GM23338 (cell line): ENCODE results near the gene NFATC1. TPM values are rescaled to one million over a fixed set of nuclear protein-coding genes. Genes with fewer than 3 reads are reported as not detected.

Experiments used
- ATAC-seq: fragments of 200-7000 bp; cut with Tn5 transposase; 3 replicates; pipeline ENCODE4 v1.9.1; 2020
- DNase-seq: peaks from one replicate; pipeline ENCODE4 v3.0.0-alpha.2; 2015; ENCODE audit warnings: low spot score
- H2AFZ ChIP-seq: fragments of 200-600 bp; sonication (generic); 2 replicates; pipeline ENCODE4 v1.8.0; 2016; ENCODE audit warnings: antibody characterized with exemption, mild to moderate bottlenecking, moderate library complexity
- H3F3A ChIP-seq: fragments of 200-600 bp; sonication (generic); replicated peaks from 2 replicates; pipeline ENCODE4 v1.8.0; 2017; ENCODE audit warnings: antibody characterized with exemption, mixed run types, low read depth
- H3K27ac ChIP-seq: fragments of 200-600 bp; sonication (generic); 2 replicates; pipeline ENCODE4 v1.6.1; 2016; ENCODE audit warnings: low read depth
- H3K27me3 ChIP-seq: fragments of 200-600 bp; sonication (generic); 2 replicates; pipeline ENCODE4 v1.8.0; 2016; ENCODE audit warnings: mild to moderate bottlenecking, mixed run types, moderate library complexity; ENCODE audit not compliant: insufficient read depth
- H3K36me3 ChIP-seq: fragments of 200-600 bp; sonication (generic); 2 replicates; pipeline ENCODE4 v1.8.0; 2016; ENCODE audit warnings: mild to moderate bottlenecking; ENCODE audit not compliant: insufficient read depth
- H3K4me1 ChIP-seq: fragments of 200-600 bp; sonication (generic); 2 replicates; pipeline ENCODE4 v1.8.0; 2016; ENCODE audit warnings: mild to moderate bottlenecking, moderate library complexity; ENCODE audit not compliant: insufficient read depth
- H3K4me2 ChIP-seq: fragments of 200-600 bp; sonication (generic); 2 replicates; pipeline ENCODE4 v1.7.1; 2017; ENCODE audit warnings: mixed run types
- H3K4me3 ChIP-seq: fragments of 200-600 bp; sonication (generic); 2 replicates; pipeline ENCODE4 v1.6.1; 2016; ENCODE audit warnings: mixed run types
- H3K79me2 ChIP-seq: fragments of 200-600 bp; sonication (generic); replicated peaks from 2 replicates; pipeline ENCODE4 v1.8.0; 2017; ENCODE audit warnings: mild to moderate bottlenecking; ENCODE audit not compliant: insufficient read depth
- H3K9me2 ChIP-seq: fragments of 200-600 bp; sonication (generic); 2 replicates; pipeline ENCODE4 v1.8.0; 2017; ENCODE audit not compliant: insufficient read depth
- H4K20me1 ChIP-seq: fragments of 200-600 bp; sonication (generic); replicated peaks from 2 replicates; pipeline ENCODE4 v1.8.0; 2017; ENCODE audit warnings: mild to moderate bottlenecking; ENCODE audit not compliant: insufficient read depth
- H3K27ac Mint-ChIP-seq: 2 replicates; pipeline ENCODE4 v1.8.0; 2020; ENCODE audit warnings: inconsistent platforms, mild to moderate bottlenecking, moderate library complexity, mixed read lengths
- H3K27me3 Mint-ChIP-seq: 3 replicates; pipeline ENCODE4 v1.8.0; 2022; ENCODE audit warnings: low read depth, mild to moderate bottlenecking, moderate library complexity, mixed read lengths, inconsistent platforms; ENCODE audit not compliant: insufficient read depth, poor library complexity
- H3K36me3 Mint-ChIP-seq: 3 replicates; pipeline ENCODE4 v1.8.0; 2021; ENCODE audit warnings: low read depth, mild to moderate bottlenecking, inconsistent platforms, moderate library complexity, mixed read lengths
- H3K4me1 Mint-ChIP-seq: 3 replicates; pipeline ENCODE4 v1.8.0; 2020; ENCODE audit warnings: mild to moderate bottlenecking, inconsistent platforms, mixed read lengths
- H3K4me3 Mint-ChIP-seq: 3 replicates; pipeline ENCODE4 v1.8.0; 2021; ENCODE audit warnings: moderate library complexity, mild to moderate bottlenecking, inconsistent platforms, mixed read lengths
- H3K9me3 Mint-ChIP-seq: 3 replicates; pipeline ENCODE4 v1.8.0; 2020; ENCODE audit warnings: moderate library complexity, mild to moderate bottlenecking, inconsistent platforms, mixed read lengths
- CREB1 ChIP-seq: fragments of 250-450 bp; sonication (Bioruptor Pico); IDR thresholded peaks from 2 replicates; pipeline ENCODE4 v1.5.0; 2020; ENCODE audit warnings: low read depth, mild to moderate bottlenecking, moderate library complexity
- CTCF ChIP-seq, 2 experiments: fragments of 200-600 bp in 1 of 2; sonication (generic) in 1 of 2; conservative IDR thresholded peaks; 2 replicates each; pipeline versions ENCODE4 v1.5.1 to v1.6.1; 2016 to 2017; ENCODE audit warnings: antibody characterized with exemption in 2 of 2, low read depth in 2 of 2, mild to moderate bottlenecking in 2 of 2, moderate library complexity in 1 of 2
- ETS1 ChIP-seq: IDR thresholded peaks from 2 replicates; pipeline ENCODE4 v1.6.1; 2016; ENCODE audit warnings: antibody characterized with exemption
- EZH2 ChIP-seq: fragments of 200-600 bp; sonication (generic); IDR thresholded peaks from one replicate; pipeline ENCODE4 v1.8.0; 2017; ENCODE audit warnings: antibody characterized with exemption, mild to moderate bottlenecking, low read depth; ENCODE audit not compliant: unreplicated experiment
- EZH2phosphoT487 ChIP-seq: fragments of 200-600 bp; sonication (generic); IDR thresholded peaks from one replicate; pipeline ENCODE4 v1.8.1; 2018; ENCODE audit warnings: antibody characterized with exemption; ENCODE audit not compliant: unreplicated experiment
- JUNB ChIP-seq: IDR thresholded peaks from one replicate; pipeline ENCODE4 v1.6.1; 2016; ENCODE audit warnings: antibody characterized with exemption; ENCODE audit not compliant: unreplicated experiment
- NANOG ChIP-seq: IDR thresholded peaks from 2 replicates; pipeline ENCODE4 v1.6.1; 2016; ENCODE audit warnings: antibody characterized with exemption, borderline replicate concordance
- POLR2AphosphoS5 ChIP-seq: IDR thresholded peaks from 2 replicates; pipeline ENCODE4 v1.6.1; 2016; ENCODE audit warnings: antibody characterized with exemption, low read depth
- REST ChIP-seq: IDR thresholded peaks from one replicate; pipeline ENCODE4 v1.6.1; 2018; ENCODE audit warnings: antibody characterized with exemption; ENCODE audit not compliant: unreplicated experiment
- STAT1 ChIP-seq: IDR thresholded peaks from one replicate; pipeline ENCODE4 v1.6.1; 2016; ENCODE audit warnings: antibody characterized with exemption; ENCODE audit not compliant: unreplicated experiment
- ZNF331 ChIP-seq: fragments of 250-450 bp; sonication (Bioruptor Pico); IDR thresholded peaks from 2 replicates; pipeline ENCODE4 v1.5.0; 2020; ENCODE audit warnings: low read depth, mild to moderate bottlenecking, moderate library complexity
- polyA plus RNA-seq: library from polyadenylated mRNA; unstranded; fragments of >200 nt; fragmentation: Nextera tagmentation; extraction: Ambion mirVana; gene quantifications from 2 replicates; pipeline ENCODE4 v1.2.1, GENCODE V29; 2016
- total RNA-seq: library from RNA; depleted of rRNA; stranded (reverse); fragments of >200 nt; shearing (Covaris generic); gene quantifications from 2 replicates; pipeline ENCODE4 v1.2.3, GENCODE V29; 2014

NFATC1 gene
- total and polyA plus RNA-seq, 2 experiments from 2014 or later, result 3.9 to 6.4 TPM

- H3K27ac Mint-ChIP-seq, result no peak overlapping the region
- ATAC-seq, result no peak
Observed at GRCh38 chr18:79413901-79414300, 18.2 kb downstream of the NFATC1 start.

GRCh38 chr18:79416022-79416676, 20.4 kb downstream of the NFATC1 start:
- Histone ChIP-seq H2AFZ (no peak overlapping the region), H3K27ac (no peak overlapping the region), H3F3A (no peaks in the 10 kb centered on the region), H3K27me3 (no peaks in the 10 kb centered on the region), H3K9me2 (no peaks in the 10 kb centered on the region), H3K4me3 (no peak overlapping the region), H3K79me2 (no peaks in the 10 kb centered on the region), H3K4me2 (no peak overlapping the region), H4K20me1 (no peaks in the 10 kb centered on the region), H3K36me3 (no peaks in the 10 kb centered on the region), H3K4me1 (no peaks in the 10 kb centered on the region; the same call in 1 of the 2 replicates)
- Mint-ChIP-seq H3K27me3 (peaks cover 21% of the 10 kb centered on the region), H3K27ac (no peak overlapping the region), H3K4me3 (no peak overlapping the region), H3K4me1 (peaks cover 10% of the 10 kb centered on the region), H3K9me3 (no peaks in the 10 kb centered on the region; the same call in 2 of the 3 replicates), H3K36me3 (peaks cover 16% of the 10 kb centered on the region)
- no peak for DNase-seq
- ATAC-seq, result no peak
- TF ChIP-seq EZH2, result no peak
- no peak for TF ChIP-seq POLR2AphosphoS5
- no peak for TF ChIP-seq ETS1
- no peak for TF ChIP-seq REST
- no peak for TF ChIP-seq CREB1 (CRISPR knock-in tag)
- TF ChIP-seq STAT1, result no peak
- TF ChIP-seq CTCF (conservative IDR thresholded peaks at IDR 0.05; ENCODE audit: low read depth in 2 of 2), result no peak
- TF ChIP-seq EZH2phosphoT487, result no peak
- no peak for TF ChIP-seq JUNB

More at GRCh38 chr18:79413901-79414300, 18.2 kb downstream of the NFATC1 start:
- Histone ChIP-seq H3K9me2 (0 out of 2 replicates have a peak, but pooled peaks cover 4% of the 10 kb centered on the region), H4K20me1 (no peaks in the 10 kb centered on the region), H3F3A (no peaks in the 10 kb centered on the region), H3K4me3 (no peak overlapping the region), H3K27ac (no peak overlapping the region), H3K4me1 (no peaks in the 10 kb centered on the region; the same call in 1 of the 2 replicates), H3K36me3 (no peaks in the 10 kb centered on the region), H3K27me3 (no peaks in the 10 kb centered on the region), H3K4me2 (no peak overlapping the region), H2AFZ (no peak overlapping the region), H3K79me2 (no peaks in the 10 kb centered on the region)
- TF ChIP-seq ZNF331 (CRISPR knock-in tag), result no peak
- TF ChIP-seq NANOG, result no peak
- H3K9me3 Mint-ChIP-seq, result no peaks in the 10 kb centered on the region
- H3K4me3 Mint-ChIP-seq, result no peak overlapping the region
- no peak for DNase-seq
- peaks cover 11% of the 10 kb centered on the region for H3K27me3 Mint-ChIP-seq
- H3K36me3 Mint-ChIP-seq, result peaks cover 5% of the 10 kb centered on the region; the same call in 2 of the 3 replicates
- peaks cover 7% of the 10 kb centered on the region for H3K4me1 Mint-ChIP-seq
